ENCODE data around the gene IMPDH2.

- TF ChIP-seq PPARA (CRISPR knock-in tag; IDR thresholded peaks at IDR 0.05; ENCODE audit: borderline replicate concordance) (no peak), CSDC2 (CRISPR knock-in tag; IDR thresholded peaks at IDR 0.05) (no peak), ZFP3 (CRISPR knock-in tag; IDR thresholded peaks at IDR 0.05) (no peak), ISL1 (CRISPR knock-in tag; IDR thresholded peaks at IDR 0.05) (no peak), TCF4 (CRISPR knock-in tag; IDR thresholded peaks at IDR 0.05; ENCODE audit: borderline replicate concordance) (no peak), RARB (CRISPR knock-in tag; IDR thresholded peaks at IDR 0.05) (no peak), ARNTL (CRISPR knock-in tag; IDR thresholded peaks at IDR 0.05; ENCODE audit: borderline replicate concordance, low read depth) (no peak)
- TF ChIP-seq, protein P1, sequence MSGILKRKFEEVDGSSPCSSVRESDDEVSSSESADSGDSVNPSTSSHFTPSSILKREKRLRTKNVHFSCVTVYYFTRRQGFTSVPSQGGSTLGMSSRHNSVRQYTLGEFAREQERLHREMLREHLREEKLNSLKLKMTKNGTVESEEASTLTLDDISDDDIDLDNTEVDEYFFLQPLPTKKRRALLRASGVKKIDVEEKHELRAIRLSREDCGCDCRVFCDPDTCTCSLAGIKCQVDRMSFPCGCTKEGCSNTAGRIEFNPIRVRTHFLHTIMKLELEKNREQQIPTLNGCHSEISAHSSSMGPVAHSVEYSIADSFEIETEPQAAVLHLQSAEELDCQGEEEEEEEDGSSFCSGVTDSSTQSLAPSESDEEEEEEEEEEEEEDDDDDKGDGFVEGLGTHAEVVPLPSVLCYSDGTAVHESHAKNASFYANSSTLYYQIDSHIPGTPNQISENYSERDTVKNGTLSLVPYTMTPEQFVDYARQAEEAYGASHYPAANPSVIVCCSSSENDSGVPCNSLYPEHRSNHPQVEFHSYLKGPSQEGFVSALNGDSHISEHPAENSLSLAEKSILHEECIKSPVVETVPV (CRISPR knock-in tag; IDR thresholded peaks at IDR 0.05): no peak
- TF ChIP-seq, protein P2, sequence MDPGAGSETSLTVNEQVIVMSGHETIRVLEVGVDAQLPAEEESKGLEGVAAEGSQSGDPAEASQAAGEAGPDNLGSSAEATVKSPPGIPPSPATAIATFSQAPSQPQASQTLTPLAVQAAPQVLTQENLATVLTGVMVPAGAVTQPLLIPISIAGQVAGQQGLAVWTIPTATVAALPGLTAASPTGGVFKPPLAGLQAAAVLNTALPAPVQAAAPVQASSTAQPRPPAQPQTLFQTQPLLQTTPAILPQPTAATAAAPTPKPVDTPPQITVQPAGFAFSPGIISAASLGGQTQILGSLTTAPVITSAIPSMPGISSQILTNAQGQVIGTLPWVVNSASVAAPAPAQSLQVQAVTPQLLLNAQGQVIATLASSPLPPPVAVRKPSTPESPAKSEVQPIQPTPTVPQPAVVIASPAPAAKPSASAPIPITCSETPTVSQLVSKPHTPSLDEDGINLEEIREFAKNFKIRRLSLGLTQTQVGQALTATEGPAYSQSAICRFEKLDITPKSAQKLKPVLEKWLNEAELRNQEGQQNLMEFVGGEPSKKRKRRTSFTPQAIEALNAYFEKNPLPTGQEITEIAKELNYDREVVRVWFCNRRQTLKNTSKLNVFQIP (CRISPR knock-in tag; IDR thresholded peaks at IDR 0.05; ENCODE audit: borderline replicate concordance, low read depth): no peak
Measured at GRCh38 chr3:48980295-48980694, 48.9 kb downstream of the IMPDH2 start.
